ENCODE results near the gene TMCO4. TPM values are rescaled to one million over a fixed set of nuclear protein-coding genes. Genes with fewer than 3 reads are reported as not detected.

The TMCO4 gene
- total RNA-seq, 2 experiments from 2014 or later, result 13.3 to 15.9 TPM

DNA sequence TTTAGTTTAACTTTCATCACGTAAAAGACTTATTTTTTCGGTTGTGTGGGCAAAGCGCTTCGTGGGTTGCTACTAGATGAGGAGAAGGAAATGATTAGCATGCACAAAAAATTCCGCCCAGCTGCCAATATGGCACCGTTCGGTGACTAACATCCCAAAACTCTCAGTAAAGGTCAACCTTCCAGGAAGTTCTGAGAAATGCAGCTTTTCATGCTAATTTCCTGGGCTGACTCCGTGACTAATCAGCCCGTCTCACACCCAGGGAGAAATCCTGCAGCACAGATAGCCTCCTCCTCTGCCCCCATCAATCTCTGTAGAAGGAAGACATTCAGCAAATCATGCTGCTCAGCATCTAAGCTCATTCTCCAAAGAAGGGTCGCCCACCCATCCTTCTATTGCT is 34.1 kb downstream of the TMCO4 start:
- no peaks in the 10 kb centered on the region for H3K36me3 Mint-ChIP-seq (ENCODE audit: low read depth)
- CTCF ChIA-PET, result interaction anchor here (0.7 kb wide), 1 partner anchor 9 kb away, joined by 3 read pairs; no protein-coding TSS in a partner anchor
- POLR2A ChIA-PET, result no interaction called here

DNA sequence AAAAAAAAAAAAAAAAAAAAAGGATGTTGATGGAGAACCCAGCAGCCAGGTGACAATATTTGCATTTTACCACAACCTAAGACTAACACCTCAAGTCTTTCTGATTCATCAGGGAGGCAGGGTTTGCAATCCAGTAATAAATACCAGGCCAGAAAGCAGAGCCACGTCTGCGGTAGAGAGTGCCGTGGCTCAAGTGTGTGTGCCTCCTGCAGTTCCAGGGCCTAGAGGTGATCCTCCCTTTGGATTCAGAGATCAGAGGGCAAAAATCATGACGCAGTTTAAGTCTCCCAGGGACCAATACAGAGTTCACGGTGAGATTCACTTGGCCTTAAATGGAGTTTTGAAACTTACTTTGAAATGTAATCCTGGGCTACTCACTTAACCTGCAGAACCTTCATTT is 34.9 kb downstream of the TMCO4 start:
- peaks cover 13% of the 10 kb centered on the region for H3K4me1 Mint-ChIP-seq
- no peaks in the 10 kb centered on the region for H3K36me3 Mint-ChIP-seq (ENCODE audit: low read depth)
- ChIA-PET CTCF (interaction anchor here (0.7 to 1.3 kb wide), 2 partner anchors 10 to 37 kb away, joined by 3 to 4 read pairs; no protein-coding TSS in a partner anchor), POLR2A (no interaction called here)
- no peaks in the 10 kb centered on the region for H3K9me3 Mint-ChIP-seq
- H3K27me3 Mint-ChIP-seq, result no peaks in the 10 kb centered on the region
- H3K4me3 Mint-ChIP-seq, result no peak overlapping the region
- no peak for DNase-seq
- H3K27ac Mint-ChIP-seq, result peak overlapping the region; percentile 4

More for the DNA sequence above, 34.1 kb downstream of the TMCO4 start:
- Mint-ChIP-seq H3K4me3 (no peak overlapping the region), H3K27me3 (no peaks in the 10 kb centered on the region), H3K27ac (no peak overlapping the region), H3K9me3 (no peaks in the 10 kb centered on the region), H3K4me1 (peaks cover 13% of the 10 kb centered on the region)
- DNase-seq, result no peak

DNA sequence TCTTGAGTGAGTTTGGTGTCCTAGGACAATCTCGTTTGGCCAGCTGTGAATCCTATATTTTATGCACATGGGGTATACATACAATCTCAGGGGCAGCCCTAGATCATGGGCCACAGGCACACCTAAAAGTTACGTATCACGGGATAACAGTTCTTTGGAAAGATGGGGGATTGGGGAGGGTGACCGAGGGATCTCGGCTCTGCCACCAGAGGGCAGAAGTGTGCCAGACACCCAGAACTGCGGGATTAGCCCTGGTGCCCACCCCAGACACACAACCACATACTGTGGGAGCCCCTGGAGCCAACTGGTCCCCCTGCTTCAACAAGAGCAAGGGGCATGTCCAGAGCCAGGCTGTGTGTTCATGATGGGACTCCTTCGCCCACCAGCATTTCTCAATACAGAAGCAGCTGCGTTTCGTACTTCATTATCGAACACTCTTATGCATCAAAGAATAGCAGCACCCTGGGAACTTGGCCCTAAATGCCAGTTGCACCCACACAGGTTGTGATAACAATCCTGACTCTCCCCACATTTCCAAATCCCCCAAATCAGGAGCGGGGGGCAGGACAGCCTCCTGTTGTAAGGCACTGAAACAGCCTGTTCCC is 37.4 kb downstream of the TMCO4 start:
- POLR2A ChIA-PET, result no interaction called here
- no peak overlapping the region for H3K4me3 Mint-ChIP-seq
- DNase-seq, result peak; percentile 17
- peaks cover 20% of the 10 kb centered on the region for H3K4me1 Mint-ChIP-seq
- no peaks in the 10 kb centered on the region for H3K36me3 Mint-ChIP-seq (ENCODE audit: low read depth)
- no peak overlapping the region for H3K27ac Mint-ChIP-seq
- no peaks in the 10 kb centered on the region for H3K27me3 Mint-ChIP-seq
- H3K9me3 Mint-ChIP-seq, result no peaks in the 10 kb centered on the region
- CTCF ChIA-PET, result interaction anchor here (0.7 to 1.4 kb wide), 4 partner anchors 11 to 40 kb away, joined by 3 read pairs; no protein-coding TSS in a partner anchor

DNA sequence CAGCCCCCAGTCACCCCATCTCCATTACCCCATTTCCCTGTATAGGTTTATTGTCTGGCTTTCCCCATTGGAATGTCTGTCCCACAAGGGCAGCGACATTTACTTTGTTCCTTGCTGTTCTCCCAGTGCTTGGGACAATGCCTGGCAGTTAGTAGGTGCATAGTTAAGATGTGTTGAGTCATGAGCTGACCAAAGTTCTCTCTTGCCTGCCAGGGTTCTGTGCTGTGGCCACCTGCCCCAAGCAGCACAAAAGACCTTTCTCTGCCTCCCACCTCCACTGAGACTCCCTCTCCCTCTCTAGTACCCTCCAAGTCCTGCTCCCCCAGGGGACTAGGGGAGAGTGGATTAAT is 40.0 kb downstream of the TMCO4 start:
- CTCF ChIA-PET, result no interaction called here
- Mint-ChIP-seq H3K27ac (no peak overlapping the region), H3K4me1 (peaks cover 8% of the 10 kb centered on the region)

DNA sequence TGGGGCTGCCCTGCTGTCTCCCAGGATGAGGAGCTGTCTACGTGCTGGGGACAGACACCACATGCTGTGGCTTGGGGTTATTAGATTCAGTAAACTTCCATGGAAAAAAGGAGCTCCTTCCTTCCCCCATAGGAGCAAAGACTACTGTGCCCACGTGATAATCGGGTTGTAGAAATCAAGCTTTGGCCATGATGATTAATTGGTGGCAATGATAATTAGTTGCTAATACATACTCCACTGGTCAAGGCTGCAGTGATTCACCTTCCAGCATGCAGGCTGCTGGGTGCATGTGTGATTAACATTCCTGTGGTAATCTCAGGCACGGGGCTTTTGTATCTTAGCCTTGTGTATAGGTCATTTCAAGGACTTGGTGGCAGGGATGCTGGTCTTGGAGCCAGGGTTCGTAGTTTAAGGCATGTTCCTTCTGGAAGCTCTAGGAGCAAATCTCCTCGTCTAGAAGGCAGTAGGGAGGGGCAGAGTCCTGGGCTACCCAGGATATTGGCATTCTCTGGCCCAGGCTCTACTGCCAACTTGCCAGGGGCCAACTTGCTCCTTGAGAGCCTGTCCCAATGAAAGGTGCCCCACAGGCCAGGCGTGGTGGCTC is 41.4 kb downstream of the TMCO4 start:
- ChIA-PET POLR2A (no interaction called here), CTCF (no interaction called here)
- no peaks in the 10 kb centered on the region for H3K27me3 Mint-ChIP-seq
- H3K9me3 Mint-ChIP-seq, result no peaks in the 10 kb centered on the region
- no peak overlapping the region for H3K4me3 Mint-ChIP-seq
- no peak for DNase-seq
- H3K36me3 Mint-ChIP-seq (ENCODE audit: low read depth), result peaks cover 2% of the 10 kb centered on the region
- H3K27ac Mint-ChIP-seq, result no peak overlapping the region
- peaks cover 7% of the 10 kb centered on the region for H3K4me1 Mint-ChIP-seq

More for the DNA sequence above, 40.0 kb downstream of the TMCO4 start:
- H3K4me3 Mint-ChIP-seq, result no peak overlapping the region
- no peaks in the 10 kb centered on the region for H3K9me3 Mint-ChIP-seq
- POLR2A ChIA-PET, result no interaction called here
- H3K27me3 Mint-ChIP-seq, result no peaks in the 10 kb centered on the region
- no peak for DNase-seq
- no peaks in the 10 kb centered on the region for H3K36me3 Mint-ChIP-seq (ENCODE audit: low read depth)

DNA sequence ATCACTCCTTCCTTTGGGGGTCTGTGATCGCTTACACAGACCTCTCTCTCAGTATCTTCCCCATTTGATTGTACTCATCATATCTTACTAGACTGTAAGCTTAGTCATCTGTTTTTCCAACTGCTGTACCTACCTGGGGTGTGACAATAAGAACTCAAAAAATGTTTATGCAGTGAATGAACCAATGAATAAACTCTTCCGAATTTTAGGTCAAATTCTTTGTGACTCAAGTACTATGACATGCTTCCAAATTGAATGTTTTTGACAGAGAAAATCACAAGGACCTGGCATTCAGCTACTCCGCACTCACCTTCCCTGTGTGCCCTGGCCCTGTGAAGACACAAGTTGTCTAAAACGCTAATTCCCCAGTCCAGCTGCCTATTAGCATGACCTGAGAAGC is 42.1 kb downstream of the TMCO4 start:
- CTCF ChIA-PET, result no interaction called here
- H3K9me3 Mint-ChIP-seq, result no peaks in the 10 kb centered on the region
- no peaks in the 10 kb centered on the region for H3K27me3 Mint-ChIP-seq
- H3K36me3 Mint-ChIP-seq (ENCODE audit: low read depth), result peaks cover 2% of the 10 kb centered on the region
- no peak overlapping the region for H3K4me3 Mint-ChIP-seq
- POLR2A ChIA-PET, result no interaction called here
- no peak for DNase-seq
- peaks cover 7% of the 10 kb centered on the region for H3K4me1 Mint-ChIP-seq
- no peak overlapping the region for H3K27ac Mint-ChIP-seq

DNA sequence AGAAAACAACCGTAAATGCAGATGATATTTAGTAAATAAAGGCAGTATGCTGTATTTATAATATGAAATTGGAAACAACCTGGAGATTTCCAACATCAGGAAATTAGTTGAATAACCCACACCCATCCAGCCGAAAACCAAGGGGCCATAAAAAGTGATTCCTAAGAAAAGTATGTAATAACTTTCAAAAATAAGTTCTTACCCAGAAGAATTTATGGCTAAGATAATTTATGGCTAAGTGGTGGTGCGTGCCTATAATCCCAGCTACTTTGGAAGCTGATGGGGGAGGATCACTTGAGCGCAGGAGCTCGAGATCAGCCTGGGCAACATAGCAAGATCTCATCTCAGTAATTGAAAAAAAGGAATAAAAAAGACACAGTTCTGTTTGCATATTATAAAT is 43.2 kb downstream of the TMCO4 start:
- POLR2A ChIA-PET, result no interaction called here
- CTCF ChIA-PET, result no interaction called here
- peaks cover 2% of the 10 kb centered on the region for H3K36me3 Mint-ChIP-seq (ENCODE audit: low read depth)

DNA sequence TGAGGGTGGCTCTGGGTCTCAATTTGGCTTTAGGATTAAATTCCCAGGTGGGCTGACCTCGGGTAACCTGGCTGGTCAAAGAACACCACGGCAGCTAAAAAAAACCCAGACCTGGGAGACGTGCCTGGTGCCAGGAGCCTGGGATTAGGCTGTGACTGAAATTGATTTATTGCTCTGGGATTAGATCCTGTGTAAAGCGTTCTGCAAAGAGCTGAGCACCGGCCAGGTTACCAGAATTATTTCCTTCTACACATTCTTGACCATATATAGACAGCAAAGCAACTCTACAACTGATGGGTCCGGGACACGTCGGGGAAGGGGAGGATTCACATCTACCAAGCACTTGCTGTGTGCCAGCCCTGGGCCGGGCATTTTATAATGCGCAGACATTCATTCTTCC is 45.2 kb downstream of the TMCO4 start:
- CTCF ChIA-PET, result interaction anchor here (1.3 kb wide), 1 partner anchor 30 kb away, joined by 3 read pairs; no protein-coding TSS in a partner anchor
- no peak for DNase-seq
- no peaks in the 10 kb centered on the region for H3K27me3 Mint-ChIP-seq
- H3K4me1 Mint-ChIP-seq, result peaks cover 5% of the 10 kb centered on the region
- POLR2A ChIA-PET, result no interaction called here
- no peak overlapping the region for H3K27ac Mint-ChIP-seq
- no peak overlapping the region for H3K4me3 Mint-ChIP-seq
- H3K36me3 Mint-ChIP-seq (ENCODE audit: low read depth), result peaks cover 9% of the 10 kb centered on the region
- no peaks in the 10 kb centered on the region for H3K9me3 Mint-ChIP-seq

More for the DNA sequence above, 43.2 kb downstream of the TMCO4 start:
- no peak overlapping the region for H3K4me3 Mint-ChIP-seq
- H3K27ac Mint-ChIP-seq, result no peak overlapping the region
- no peak for DNase-seq
- H3K4me1 Mint-ChIP-seq, result peaks cover 7% of the 10 kb centered on the region
- H3K27me3 Mint-ChIP-seq, result no peaks in the 10 kb centered on the region
- H3K9me3 Mint-ChIP-seq, result no peaks in the 10 kb centered on the region

DNA sequence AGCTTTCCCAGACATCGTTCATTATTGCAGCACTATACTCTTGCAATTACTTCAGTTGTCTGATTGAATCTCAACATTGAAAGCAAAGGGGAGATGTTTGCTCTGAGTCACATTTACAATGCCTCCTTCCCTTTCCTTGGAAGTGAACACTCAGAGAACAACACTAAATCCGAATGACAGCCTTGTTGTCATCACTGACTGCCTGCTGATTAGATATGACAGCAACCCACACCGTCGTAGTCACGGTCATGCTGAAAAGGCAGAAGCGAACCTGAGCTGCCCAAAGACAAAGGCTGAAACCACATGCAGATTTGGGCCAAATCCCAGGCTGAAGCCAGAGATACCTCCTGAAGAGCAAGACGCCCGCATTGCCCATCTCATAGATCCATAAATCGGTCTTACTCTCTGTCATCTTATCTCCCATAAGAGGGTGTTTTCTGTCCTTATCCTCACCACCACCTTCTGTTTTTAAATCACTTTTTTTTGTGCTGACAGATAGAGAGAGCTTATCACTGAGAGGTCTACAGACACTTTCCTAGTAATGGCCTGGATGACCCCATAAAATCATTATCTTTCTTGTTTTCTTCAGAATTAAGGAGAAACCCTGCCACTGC is 47.5 kb downstream of the TMCO4 start:
- no peaks in the 10 kb centered on the region for H3K4me1 Mint-ChIP-seq
- no peaks in the 10 kb centered on the region for H3K27me3 Mint-ChIP-seq
- no peak overlapping the region for H3K27ac Mint-ChIP-seq
- no peak overlapping the region for H3K4me3 Mint-ChIP-seq
- no peaks in the 10 kb centered on the region for H3K9me3 Mint-ChIP-seq
- DNase-seq, result no peak
- POLR2A ChIA-PET, result no interaction called here
- peaks cover 9% of the 10 kb centered on the region for H3K36me3 Mint-ChIP-seq (ENCODE audit: low read depth)
- CTCF ChIA-PET, result no interaction called here

DNA sequence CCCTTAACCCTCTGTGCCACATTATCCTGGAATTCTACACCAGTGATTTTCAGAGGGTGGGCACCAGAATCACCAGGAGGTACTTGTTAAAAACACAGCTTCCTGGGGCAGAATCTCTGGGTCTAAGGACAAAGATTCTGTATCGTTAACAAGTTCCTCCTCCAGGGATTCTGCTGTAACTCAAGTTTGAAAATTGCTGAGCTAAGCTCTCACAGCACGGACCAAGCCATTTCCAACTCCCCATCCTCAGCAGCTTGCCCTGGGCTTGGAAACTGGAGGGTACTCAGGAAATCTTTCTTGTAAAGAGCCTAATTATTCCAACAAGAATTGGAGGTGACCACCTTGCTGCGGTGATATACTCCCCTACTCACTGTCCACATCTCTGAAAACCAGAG is 48.8 kb downstream of the TMCO4 start:
- ChIA-PET CTCF (interaction anchor here (0.6 kb wide), 1 partner anchor 24 kb away, joined by 3 read pairs; no protein-coding TSS in a partner anchor), POLR2A (no interaction called here)
- no peaks in the 10 kb centered on the region for H3K9me3 Mint-ChIP-seq
- peaks cover 9% of the 10 kb centered on the region for H3K36me3 Mint-ChIP-seq (ENCODE audit: low read depth)
- H3K4me1 Mint-ChIP-seq, result no peaks in the 10 kb centered on the region
- no peak overlapping the region for H3K4me3 Mint-ChIP-seq
- no peak for DNase-seq
- H3K27ac Mint-ChIP-seq, result no peak overlapping the region
- H3K27me3 Mint-ChIP-seq, result no peaks in the 10 kb centered on the region

DNA sequence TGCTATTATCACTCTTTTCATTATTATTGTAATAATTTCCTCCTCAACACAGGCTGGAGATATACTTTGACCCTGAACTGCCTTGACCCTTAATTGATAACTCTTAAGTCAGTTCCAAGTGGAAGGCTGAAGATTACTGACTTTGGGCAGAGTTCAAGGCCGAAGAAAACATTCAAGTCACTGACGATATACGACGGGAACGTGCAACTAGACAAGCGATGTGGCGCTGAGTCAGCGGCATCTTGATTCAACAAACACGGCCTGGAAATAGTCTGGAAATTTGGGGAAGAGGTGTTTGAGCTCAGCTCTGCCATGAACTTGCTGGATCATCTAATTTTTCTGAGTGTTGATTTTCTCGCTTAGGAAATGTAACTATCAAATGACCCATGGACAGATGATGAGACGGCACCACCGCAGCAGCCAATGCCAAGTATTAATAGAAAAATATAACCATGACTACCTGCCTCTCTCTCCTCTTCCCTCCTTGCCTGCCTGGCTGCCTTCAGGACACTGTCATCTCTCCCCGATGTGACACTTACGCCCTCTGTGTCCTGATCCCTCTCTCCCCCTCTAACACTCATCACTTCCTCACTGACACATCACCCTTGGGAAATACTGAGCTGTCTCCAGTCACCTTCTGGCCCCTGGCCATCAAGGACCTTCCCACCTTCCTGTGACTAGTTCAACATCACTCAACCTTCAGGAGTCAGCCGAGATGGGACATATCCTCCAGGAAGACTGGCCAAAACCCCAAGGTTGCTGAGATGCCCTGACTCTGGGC is 49.4 kb downstream of the TMCO4 start:
- H3K36me3 Mint-ChIP-seq (ENCODE audit: low read depth), result peaks cover 9% of the 10 kb centered on the region
- ChIA-PET CTCF (interaction anchor here (0.6 kb wide), 1 partner anchor 25 kb away, joined by 3 read pairs; no protein-coding TSS in a partner anchor), POLR2A (no interaction called here)
- H3K4me3 Mint-ChIP-seq, result no peak overlapping the region
- no peaks in the 10 kb centered on the region for H3K4me1 Mint-ChIP-seq
- H3K27ac Mint-ChIP-seq, result no peak overlapping the region
- no peaks in the 10 kb centered on the region for H3K9me3 Mint-ChIP-seq
- no peaks in the 10 kb centered on the region for H3K27me3 Mint-ChIP-seq
- no peak for DNase-seq

DNA sequence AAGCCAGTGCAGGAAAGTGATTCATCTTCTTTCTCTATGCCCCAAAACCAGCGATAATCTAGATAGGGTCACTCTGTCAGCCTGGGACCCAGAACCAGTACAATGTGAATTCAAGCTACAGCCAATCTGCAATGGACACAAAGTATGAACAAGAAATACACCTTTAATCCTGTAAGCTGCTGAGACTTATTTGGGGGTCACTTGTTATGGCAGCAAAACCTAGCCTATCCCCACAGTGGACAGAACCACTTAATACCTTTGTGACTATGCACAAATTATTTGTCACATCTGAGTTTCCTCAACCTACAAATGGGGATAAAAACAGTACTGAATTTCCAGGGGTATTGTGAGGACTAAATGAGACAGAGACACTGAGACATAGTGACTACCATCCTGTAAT is 50.0 kb downstream of the TMCO4 start:
- no peaks in the 10 kb centered on the region for H3K27me3 Mint-ChIP-seq
- no peak overlapping the region for H3K27ac Mint-ChIP-seq
- POLR2A ChIA-PET, result no interaction called here

DNA sequence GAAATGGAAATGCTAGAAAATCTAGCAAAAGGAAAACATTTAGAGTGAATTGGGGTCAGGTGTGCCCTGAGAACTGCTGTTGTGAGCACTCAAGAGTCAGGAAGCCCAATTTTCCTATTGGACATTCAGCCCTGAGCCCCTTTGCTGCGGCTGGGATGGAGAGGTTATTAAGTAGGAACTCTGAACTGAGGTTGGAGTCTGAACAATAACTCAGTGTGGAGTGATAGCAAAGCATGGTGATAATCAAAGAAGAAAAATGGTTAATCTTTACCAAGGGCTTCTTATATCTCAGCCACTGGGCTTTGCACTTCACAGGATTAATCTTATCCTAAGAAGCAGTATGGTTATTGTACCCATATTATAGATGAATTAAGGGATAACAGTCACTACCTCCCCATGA is 52.0 kb downstream of the TMCO4 start:
- ChIA-PET POLR2A (no interaction called here), CTCF (interaction anchor here (1.5 kb wide), 1 partner anchor 14 kb away, joined by 3 read pairs; no protein-coding TSS in a partner anchor)
- H3K36me3 Mint-ChIP-seq (ENCODE audit: low read depth), result peaks cover 7% of the 10 kb centered on the region
- H3K27me3 Mint-ChIP-seq, result no peaks in the 10 kb centered on the region
- no peaks in the 10 kb centered on the region for H3K4me1 Mint-ChIP-seq
- DNase-seq, result no peak
- H3K27ac Mint-ChIP-seq, result no peak overlapping the region
- H3K9me3 Mint-ChIP-seq, result no peaks in the 10 kb centered on the region
- H3K4me3 Mint-ChIP-seq, result no peak overlapping the region

More for the DNA sequence above, 50.0 kb downstream of the TMCO4 start:
- Mint-ChIP-seq H3K9me3 (no peaks in the 10 kb centered on the region), H3K4me1 (no peaks in the 10 kb centered on the region), H3K36me3 (ENCODE audit: low read depth) (peaks cover 9% of the 10 kb centered on the region), H3K4me3 (no peak overlapping the region)
- DNase-seq, result no peak
- CTCF ChIA-PET, result interaction anchor here (0.5 to 1.2 kb wide), 2 partner anchors 32 to 132 kb away, joined by 6 to 7 read pairs; partner anchors contain the start of gene OTUD3

Data from activated CD4-positive, alpha-beta T cell treated with anti-CD3 and anti-CD28 coated beads, Interleukin-2, amount 10 ng/mL, durations not matched to agents 7 days and 5 days (primary cell).